ENCODE measurements around the gene AKAP12.

- TF ChIP-seq CTCF (optimal IDR thresholded peaks at IDR 0.05 in 1 of 3, IDR thresholded peaks at IDR 0.05 in 1 of 3, conservative IDR thresholded peaks at IDR 0.05 in 1 of 3; ENCODE audit: extremely low read depth in 1 of 3, insufficient read depth in 2 of 3, low read length in 3 of 3) = no peak
- no peak for TF ChIP-seq EZH2 (IDR thresholded peaks at IDR 0.05; ENCODE audit: low read length)
Measured at GRCh38 chr6:151290877-151291721, 51.3 kb downstream of the AKAP12 start.
